HG03103 (cell line): ENCODE results near the gene CWC15.
"Not testable (repeated sequence)": the region's sequence is repeated elsewhere in the genome, so short reads cannot be mapped to it uniquely, and the experiment has no call there.

Experiments used
- ATAC-seq: cut with Tn5 transposase; IDR thresholded peaks from one replicate; pipeline ENCODE4 v1.9.1; 2021; ENCODE audit warnings: low read depth; ENCODE audit not compliant: unreplicated experiment

CWC15 gene

DNA sequence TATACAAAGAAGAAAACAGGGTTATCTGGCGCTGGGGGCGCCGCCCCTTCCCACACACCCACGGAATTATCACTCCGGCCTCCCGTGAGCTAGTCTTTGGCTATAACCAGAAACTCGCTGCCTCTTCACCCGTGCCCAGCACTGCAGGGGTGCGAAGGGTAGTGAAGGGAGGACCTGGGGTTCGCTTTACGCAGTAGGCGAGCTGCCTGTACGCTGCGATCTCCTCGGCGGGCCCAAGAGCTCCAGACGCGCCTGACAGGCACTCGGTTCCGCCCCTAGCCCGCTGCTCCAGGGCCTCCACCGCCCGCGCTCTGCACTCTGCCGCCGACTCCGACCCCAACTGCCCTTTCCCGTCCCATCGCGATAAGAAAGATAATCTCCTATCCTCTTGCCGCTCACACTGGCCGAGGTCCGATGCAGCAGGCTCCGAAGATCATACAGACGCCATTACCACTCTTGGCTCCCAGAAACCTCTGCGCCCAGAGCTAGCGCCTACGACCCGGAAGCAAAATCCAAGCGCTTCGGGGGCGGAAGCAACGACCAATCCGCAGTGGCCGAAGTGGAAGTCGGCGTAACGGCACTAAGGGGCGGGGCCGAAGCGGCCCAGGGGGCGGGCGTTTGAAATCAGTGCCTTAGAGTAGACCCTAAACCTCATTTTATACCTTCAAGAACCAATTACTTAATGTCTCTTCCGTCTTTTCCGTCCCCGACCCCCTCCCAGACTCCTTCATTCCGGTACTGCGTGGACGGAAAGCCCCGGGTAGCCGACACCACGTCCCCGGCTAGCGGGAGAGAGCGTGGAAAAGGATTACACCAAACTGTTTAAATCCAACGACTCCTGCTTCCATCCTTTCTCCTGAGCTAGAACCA is at the start of gene CWC15, which contains the start of gene KDM4D:
TSS of gene CWC15 (minus strand) at position 458 of the 870 bp plus-strand sequence. CDS start 1,371 bp downstream, outside the sequence.
TSS of gene KDM4D (plus strand) at position 611 of the 870 bp plus-strand sequence. CDS start 23,664 bp downstream, outside the sequence.
- peak; percentile 100 for ATAC-seq

DNA sequence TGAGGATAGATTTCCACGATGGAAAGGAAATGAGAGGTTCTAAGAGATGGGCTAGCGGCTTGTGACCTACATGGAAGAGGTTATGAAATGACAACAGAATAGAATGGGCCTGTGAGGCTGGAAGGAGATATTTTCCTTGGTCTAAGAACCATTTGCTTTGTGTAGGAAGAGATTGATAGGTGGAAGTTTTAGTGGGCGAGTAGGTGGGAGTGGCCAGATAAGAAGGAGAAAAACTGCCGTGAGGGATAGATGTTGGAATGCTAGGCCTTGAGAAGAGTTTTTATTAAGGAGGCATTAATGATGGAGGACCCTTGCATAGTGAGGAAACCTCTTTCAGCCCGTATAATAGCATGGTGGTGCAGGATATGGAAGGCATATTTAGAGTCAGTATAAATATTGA is 48.1 kb upstream of the CWC15 start:
- not testable (repeated sequence) for ATAC-seq

DNA sequence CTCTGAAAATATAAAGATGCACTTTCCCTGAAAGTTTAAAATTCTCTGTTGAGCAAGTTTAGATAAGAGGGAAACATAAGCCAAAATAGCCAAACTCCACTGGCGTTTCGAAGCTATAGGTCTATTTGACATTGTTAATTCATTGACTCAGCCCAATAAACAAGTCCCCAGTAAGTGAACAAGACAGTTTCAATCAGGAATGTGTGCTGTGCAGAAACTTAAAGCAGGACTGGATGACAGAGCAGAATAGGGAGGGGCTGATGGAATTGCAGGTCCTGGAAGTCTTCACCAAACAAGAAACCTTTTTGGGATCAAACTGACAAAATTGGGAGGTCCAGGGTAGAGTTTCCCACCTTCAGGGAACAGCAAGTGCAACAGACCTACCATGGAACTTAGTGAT is 42.8 kb upstream of the CWC15 start:
- ATAC-seq: no peak

DNA sequence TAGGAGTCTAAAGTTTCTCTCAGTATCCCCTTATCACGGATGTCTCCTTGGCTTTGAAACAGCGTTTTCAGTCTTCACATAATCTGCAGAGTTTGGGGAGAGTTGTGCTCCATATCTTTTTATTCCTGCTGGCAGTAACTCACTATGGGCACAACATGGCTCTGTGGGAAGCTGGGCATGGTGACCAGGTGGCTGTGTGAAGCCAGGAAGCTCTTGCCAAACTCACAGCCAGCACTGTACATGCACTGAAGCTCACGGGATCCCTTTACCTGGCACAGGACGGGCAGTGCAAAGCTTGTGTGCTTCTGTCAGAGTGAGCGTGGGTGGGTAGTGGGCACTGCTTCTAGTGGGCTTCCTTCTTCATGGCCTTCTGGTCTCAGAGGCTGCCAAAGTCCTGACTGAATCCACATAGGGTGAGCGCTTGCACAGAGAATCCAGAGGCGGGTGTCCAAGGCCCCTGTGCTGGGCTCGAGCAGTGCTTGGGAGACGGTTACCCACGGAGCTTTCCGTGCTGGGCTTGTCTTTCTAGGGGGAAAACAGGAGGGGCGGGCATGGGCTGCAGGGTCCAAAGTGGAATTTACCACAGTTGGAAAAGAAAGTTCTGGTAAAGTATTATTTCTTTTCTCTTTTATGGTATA is 40.9 kb upstream of the CWC15 start:
- ATAC-seq: no peak

DNA sequence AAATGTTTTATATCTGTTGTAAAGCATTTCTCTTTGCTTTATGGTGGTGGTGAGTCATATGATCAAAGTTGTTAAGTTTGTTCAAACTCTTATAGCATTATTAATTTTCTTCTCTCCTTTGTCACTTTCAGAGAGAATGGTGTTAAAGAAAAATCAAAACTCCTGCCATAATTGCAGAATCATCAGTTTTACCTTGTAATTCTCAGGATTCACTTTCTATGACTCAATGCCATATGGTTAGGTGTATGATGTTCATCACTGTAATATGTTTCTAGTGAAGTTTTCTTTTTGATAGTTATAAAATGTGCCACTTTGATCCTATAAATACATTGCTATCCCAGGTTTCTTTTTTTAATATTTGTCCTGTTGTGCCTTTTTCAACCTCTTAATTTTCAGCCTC is 38.0 kb upstream of the CWC15 start:
- no peak for ATAC-seq

DNA sequence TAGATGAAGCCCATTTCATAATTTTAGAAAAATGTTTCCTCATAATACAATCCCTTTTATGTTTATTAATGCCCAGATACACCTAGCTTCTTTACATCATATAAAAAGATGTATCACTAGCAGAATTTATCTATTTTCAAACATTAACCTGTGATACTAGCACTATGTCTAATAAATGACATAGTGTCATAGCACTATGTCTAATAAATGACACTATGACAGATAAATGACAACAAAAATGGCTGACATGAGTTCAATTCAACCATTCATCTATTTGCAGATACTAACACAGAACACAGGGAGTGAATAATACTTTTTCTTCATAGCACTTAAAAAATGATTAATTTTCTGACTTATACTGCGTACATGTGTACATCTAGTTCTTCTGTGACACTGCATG is 32.3 kb upstream of the CWC15 start:
- no peak for ATAC-seq

DNA sequence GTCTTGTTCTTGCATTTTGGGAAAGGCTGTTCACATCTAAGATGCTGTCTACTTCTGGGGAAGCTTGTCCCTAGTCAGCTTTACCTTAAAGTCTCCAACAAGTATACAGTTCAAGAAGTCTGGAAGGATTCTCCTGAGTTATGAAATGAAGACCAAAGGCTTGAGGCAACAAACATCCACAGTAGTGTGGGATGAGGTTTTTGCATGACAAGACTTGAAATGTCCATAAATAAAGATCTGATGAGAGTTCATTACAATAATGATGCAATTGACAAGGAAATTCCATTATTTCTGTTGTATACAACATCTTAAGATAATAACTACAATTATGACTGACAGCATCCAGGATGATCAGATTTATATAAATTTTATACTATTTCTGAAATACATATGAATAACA is 30.4 kb upstream of the CWC15 start:
- no peak for ATAC-seq

DNA sequence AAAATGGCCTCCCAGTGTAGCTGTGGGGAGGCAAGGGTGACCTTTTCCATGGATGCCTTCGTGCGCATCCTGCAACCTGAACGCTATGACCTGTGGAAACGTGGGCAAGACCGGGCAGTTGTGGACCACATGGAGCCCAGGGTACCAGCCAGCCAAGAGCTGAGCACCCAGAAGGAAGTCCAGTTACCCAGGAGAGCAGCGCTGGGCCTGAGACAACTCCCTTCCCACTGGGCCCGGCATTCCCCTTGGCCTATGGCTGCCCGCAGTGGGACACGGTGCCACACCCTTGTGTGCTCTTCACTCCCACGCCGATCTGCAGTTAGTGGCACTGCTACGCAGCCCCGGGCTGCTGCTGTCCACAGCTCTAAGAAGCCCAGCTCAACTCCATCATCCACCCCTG is 24.9 kb upstream of the CWC15 start:
- no peak for ATAC-seq

DNA sequence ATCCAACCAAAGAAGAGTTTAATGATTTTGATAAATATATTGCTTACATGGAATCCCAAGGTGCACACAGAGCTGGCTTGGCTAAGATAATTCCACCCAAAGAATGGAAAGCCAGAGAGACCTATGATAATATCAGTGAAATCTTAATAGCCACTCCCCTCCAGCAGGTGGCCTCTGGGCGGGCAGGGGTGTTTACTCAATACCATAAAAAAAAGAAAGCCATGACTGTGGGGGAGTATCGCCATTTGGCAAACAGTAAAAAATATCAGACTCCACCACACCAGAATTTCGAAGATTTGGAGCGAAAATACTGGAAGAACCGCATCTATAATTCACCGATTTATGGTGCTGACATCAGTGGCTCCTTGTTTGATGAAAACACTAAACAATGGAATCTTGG is 24.1 kb upstream of the CWC15 start:
- ATAC-seq: no peak

DNA sequence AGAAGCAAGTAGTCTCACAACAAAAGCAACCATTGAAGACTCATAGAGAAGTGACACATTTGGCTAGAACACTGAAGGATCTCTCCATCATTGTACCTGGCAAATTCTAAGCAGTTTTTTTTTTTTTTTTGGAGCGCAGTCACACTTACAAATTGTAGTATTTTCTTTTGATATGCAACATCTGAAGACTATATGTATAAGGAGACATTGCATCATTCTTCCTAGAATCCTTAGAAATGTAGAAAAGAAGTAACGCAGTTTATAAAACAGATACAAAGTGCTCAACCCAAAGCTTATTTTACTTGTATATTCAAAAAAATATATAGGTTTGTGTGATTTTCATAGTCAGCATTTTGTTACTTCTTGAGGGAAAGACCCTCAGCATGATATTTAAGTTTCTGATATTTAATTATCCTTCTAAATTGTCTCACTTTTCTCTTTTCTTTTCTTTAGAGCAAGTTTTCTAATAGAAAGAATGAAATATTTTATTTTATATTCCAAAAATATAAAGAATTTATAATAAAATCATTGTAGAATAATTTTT is 20.1 kb upstream of the CWC15 start:
- ATAC-seq: no peak

DNA sequence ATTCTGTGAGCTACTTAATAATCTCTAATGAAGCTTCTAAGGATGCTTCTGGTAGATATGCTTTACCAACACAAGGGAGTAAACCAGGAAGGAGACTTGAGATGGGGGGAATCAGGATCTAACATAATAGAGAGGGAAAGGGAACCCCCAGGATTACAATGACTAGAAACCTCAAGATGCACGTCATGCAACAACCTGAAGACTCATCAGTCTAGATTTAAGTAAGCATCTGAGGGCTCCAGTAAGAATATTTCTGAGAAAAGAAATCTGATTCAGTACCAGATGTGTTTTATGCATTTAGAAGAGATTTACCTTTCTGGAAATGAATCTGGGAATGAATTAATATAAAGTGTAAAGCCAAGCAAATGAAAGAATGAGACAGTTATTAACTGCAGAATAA is 15.4 kb upstream of the CWC15 start:
- ATAC-seq: no peak

DNA sequence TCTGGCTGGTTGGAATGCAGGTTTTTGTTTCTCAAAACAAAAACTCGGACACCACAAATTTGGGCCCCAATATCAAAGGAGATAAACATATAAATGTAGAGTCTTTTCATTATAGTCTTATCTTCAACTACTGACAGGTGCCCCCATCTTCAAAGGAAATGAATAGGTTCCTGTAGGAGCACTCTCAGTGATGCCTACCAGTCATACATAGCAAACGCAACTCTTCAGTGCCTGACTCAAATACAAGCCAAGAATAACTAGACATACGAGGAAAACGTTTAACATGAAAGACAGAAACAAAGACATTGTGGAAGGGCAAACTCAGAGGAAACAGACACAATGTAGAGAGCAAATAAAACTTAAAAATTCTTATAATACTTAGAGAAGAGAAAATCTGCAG is 14.0 kb upstream of the CWC15 start:
- ATAC-seq: no peak

DNA sequence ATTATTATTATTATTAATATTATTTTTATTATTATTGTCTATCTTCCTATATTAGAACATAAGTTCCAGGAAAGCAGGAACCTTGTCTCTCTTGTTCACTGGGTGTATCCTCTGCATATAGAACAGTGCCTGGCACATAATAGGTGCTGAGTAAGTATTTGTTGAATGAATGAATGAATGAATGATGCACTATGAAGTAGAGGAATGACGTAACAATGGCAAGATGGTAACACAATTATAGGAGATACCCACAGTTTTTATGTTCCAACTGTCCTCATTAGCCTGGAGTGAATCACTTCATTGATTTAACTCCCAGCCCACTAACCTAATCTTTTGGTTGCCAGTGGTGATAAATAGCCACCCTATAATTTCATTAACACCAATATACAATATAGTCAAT is 2.2 kb upstream of the CWC15 start:
- ATAC-seq: no peak

DNA sequence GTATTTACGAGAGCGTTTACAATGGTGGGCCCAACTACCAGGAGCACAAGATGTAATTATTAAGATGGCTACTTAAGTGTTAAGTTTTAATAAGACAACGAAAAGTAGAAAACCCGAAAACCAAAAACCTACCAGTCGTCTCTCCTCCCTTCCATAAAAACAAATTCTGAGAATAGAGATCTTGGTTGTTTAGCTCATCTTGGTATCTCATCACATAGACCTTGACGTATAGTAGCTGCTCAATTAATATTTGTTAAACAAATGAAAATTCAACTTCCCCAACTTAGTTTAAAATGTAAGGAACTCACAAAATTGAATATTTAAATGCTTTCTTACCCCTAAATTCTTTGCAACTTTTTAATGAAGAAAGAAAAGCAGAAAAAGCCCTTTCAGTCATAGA is 822 bp upstream of the CWC15 start:
- ATAC-seq: no peak

DNA sequence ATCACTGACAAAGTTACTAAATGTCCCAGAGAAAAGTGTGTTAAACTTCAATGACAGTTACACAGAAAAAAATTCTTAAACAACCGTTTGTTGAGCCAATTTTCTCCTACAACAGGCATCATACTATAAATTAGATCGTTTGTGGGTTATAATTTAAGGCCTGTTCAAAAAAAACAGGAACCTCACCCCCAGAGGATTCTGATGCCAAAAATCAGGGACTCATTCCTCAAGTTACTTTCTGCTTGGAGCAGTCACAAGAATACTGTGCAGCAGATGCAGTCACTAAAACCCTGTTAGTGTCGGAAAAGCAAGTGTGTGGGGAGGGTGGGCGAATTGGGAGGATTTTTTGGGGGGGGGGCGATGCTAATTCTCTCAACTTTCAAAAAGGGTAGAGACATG is 657 bp downstream of the CWC15 start:
- ATAC-seq: no peak

DNA sequence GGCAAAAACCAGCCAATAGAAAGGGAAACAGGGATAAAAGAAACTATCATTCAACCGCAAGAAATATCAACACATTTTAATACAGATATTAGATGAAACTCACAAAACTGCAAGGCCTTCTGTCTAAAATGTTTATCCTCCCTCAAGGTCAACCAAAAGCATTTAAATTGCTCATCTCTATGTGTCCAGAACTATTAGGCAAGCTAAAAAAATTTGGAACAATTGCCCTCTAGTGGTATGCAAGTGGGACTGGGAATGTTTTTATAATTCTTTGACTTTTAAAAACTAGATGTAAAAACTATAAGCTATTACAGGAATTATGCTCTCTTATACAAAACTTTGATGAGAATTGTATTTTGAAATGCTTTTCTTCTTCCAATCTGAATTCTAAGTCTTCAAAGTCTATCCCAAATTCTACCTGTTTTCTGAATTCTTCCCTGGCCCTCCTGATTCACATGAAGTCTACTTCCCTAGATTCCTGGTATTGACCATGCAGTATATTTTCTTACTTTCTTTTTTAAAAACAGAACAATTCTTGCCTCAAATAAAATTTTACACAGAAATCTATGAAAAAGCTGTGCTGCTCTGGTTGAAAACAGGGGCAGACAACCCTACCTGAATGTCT is 4.9 kb downstream of the CWC15 start:
- no peak for ATAC-seq

DNA sequence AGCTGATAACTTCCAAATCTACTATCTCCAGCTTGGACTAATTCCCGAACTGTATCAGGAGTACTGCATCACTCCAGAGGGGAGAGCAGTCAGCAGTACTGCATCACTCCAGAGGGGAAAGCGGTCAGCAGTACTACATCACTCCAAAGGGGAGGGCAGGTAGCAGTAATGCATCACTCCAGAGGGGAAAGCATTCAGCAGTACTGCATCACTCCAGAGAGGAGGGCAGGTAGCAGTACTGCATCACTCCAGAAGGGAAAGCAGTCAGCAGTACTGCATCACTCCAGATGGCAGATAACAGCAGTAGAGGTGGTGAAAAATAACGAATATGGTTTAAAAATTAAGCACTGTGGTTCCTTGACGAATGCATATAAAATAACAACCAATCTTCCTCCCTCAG is 8.4 kb downstream of the CWC15 start:
- ATAC-seq: no peak

DNA sequence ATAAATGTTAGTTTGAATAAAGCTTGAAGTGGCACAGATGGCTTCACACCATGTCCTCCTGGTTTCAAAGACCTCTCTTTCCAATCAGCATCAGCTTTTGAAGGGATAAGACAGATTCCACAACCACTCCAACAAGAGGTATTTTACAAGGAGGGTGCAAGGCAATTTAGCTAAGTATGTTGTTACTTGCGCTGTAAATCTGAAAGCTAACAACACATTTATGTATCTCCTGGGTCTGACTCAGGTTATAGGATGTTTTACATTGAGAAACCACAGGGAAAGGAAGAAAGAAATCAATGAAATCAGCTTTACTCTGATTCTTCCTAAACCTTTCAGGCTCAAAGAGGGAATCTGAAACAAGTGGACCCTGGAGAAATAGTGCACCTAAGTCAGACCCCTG is 12.1 kb downstream of the CWC15 start:
- no peak for ATAC-seq

DNA sequence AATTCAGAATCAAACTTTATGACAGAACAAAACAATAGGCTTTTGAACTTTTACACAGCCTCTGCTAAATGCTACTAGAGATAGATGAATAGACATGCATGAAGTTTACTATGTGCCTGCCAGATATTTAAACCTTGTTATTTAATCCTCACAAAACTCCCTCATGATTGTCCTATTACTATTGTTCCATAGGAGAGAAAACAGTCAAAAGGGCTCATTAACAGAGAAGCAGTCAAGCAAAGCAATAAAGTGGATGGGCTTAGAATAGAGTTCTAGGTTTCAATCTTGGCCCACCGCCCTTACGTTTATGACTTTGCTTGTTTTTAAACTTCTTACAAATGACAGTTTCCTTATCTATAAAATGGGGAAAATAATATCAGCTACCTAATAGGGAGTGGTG is 12.9 kb downstream of the CWC15 start:
- ATAC-seq: no peak

DNA sequence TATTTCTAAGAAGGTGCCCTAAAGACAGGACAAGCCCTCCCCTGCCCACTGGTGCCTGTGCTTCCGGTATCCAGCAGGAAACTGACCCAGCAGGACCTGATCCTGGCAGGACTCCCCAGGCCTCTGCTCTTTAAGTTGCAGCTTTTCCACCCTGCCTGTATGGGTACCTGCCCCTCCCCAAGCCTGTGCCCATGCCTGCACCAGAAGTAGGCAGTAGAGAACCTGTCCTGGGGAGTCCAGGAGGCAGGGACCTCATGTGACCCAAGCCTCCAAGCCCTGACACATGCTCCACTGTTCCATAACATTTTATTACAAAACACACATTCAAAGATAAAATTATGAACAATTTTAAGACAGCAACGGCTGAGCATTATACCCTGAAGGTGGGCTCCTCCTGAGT is 14.2 kb downstream of the CWC15 start:
- no peak for ATAC-seq

DNA sequence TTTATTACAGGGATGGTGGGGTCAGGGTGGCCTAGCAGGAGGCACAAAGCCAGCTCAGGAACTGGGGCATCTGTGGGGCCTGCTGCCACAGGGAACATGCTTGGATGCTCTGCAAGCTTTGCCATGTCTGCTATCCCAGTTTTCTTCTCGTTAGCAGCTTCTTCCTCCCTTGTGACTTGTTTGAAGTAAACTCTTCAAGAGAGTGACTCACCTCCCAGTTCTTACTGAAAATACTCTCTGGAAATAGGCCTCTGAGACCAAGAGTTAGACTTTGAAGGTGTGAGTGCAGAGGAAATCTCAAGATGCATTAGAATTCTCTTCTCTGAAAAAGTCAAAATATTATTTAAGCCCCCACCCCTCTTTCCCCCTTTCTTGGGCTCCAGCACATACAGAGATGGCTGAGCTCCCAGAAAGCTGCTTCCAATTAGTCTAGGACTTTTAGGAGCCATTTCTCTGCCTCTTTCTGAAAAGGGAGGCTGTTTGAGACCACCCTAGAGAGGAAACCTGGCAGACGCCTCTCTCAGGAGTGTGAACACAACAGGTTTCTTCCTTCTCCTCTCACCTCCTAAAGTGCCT is 15.1 kb downstream of the CWC15 start:
- ATAC-seq: no peak
